Stimulated activated CD4-positive, alpha-beta T cell treated with anti-CD3 and anti-CD28 coated beads, Interleukin-15, amount 100 ng/mL, for 1 hour (primary cell): ENCODE data around the gene IGSF8.
"Not testable (repeated sequence)": the region's sequence is repeated elsewhere in the genome, so short reads cannot be mapped to it uniquely, and the experiment has no call there.

Source experiments
- DNase-seq, 2 donors: peaks; one replicate each; pipeline ENCODE4 v3.0.0-alpha.2; 2020; ENCODE audit warnings: low read depth in 1 of 2, low spot score in 1 of 2

The IGSF8 gene

GRCh38 chr1:160068225-160068624, 30.2 kb downstream of the IGSF8 start:
- no peak for DNase-seq

- DNase-seq = no peak
Observed at GRCh38 chr1:160066829-160067745, 31.3 kb downstream of the IGSF8 start.

- no peak for DNase-seq
Observed at GRCh38 chr1:160064746-160065145, 33.7 kb downstream of the IGSF8 start.

GRCh38 chr1:160064164-160064563, 34.3 kb downstream of the IGSF8 start:
- DNase-seq = no peak

- no peak for DNase-seq
Observed at GRCh38 chr1:160063176-160063575, 35.2 kb downstream of the IGSF8 start.

- DNase-seq = no peak
Observed at GRCh38 chr1:160062230-160062532, 36.2 kb downstream of the IGSF8 start.

GRCh38 chr1:160061369-160062229, 36.8 kb downstream of the IGSF8 start:
- DNase-seq = no peak

GRCh38 chr1:160058087-160058486, 40.3 kb downstream of the IGSF8 start:
- no peak for DNase-seq

GRCh38 chr1:160056648-160057169, 41.7 kb downstream of the IGSF8 start:
- DNase-seq = no peak

GRCh38 chr1:160053548-160054365, 44.7 kb downstream of the IGSF8 start:
- no peak for DNase-seq

GRCh38 chr1:160052936-160053335, 45.5 kb downstream of the IGSF8 start:
- DNase-seq = no peak

GRCh38 chr1:160050619-160051018, 47.8 kb downstream of the IGSF8 start:
- no peak for DNase-seq

- DNase-seq = not testable (repeated sequence)
Observed at GRCh38 chr1:160050182-160050581, 48.2 kb downstream of the IGSF8 start.

GRCh38 chr1:160049101-160049500, 49.3 kb downstream of the IGSF8 start:
- DNase-seq = no peak

- DNase-seq = no peak
Observed at GRCh38 chr1:160048335-160048734, 50.1 kb downstream of the IGSF8 start.

- DNase-seq = no peak
Observed at GRCh38 chr1:160047111-160047991, 51.1 kb downstream of the IGSF8 start.

GRCh38 chr1:160046494-160047110, 51.8 kb downstream of the IGSF8 start:
- DNase-seq = no peak

- DNase-seq = no peak
Observed at GRCh38 chr1:160045653-160046052, 52.8 kb downstream of the IGSF8 start.

GRCh38 chr1:160043543-160043942, 54.9 kb downstream of the IGSF8 start:
- no peak for DNase-seq
